ENCODE results near the gene PKNOX2.

Gene PKNOX2

DNA sequence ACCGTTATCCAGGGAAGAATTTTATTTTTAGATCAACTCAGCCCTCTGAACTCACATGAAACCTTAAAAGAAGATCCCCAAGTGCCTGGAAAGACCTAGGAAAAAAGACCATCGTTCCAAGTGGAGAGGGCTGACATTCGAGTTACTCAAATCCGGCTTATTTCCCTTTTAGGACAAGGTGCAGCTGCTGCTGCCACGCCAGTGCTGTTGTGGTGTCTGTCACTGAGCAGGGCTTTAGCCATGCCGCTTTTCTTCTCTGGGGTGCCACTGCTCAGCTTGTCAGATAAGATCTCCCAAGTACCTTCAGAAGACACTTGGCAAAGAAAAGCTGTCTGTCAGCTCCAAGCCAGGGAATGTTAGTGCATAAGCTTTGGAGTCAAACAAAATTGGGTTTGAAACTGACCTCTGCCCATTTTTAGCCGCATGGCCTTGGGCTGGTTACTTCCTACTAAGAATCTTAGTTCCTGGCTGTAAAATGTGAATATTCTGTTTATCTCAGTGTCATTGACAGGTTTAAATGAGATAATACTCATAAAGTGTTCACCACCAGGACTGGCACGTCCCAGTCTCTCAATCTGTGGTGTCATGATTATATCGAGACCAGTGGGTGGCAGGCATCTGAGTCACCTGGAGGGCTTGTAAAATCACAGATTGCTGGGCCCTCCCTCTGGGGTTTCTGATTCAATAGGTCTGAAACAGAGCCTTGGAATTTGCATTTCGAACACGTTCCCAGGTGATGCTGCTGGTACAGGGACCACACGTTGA is 117.5 kb downstream of the PKNOX2 start:
- DNase-seq (ENCODE audit: low read depth in 3 of 3, low spot score in 1 of 3) = no peak

- no peak for DNase-seq (ENCODE audit: low read depth in 3 of 3, low spot score in 1 of 3)
Measured at GRCh38 chr11:125282596-125282914, 118.0 kb downstream of the PKNOX2 start.

DNA sequence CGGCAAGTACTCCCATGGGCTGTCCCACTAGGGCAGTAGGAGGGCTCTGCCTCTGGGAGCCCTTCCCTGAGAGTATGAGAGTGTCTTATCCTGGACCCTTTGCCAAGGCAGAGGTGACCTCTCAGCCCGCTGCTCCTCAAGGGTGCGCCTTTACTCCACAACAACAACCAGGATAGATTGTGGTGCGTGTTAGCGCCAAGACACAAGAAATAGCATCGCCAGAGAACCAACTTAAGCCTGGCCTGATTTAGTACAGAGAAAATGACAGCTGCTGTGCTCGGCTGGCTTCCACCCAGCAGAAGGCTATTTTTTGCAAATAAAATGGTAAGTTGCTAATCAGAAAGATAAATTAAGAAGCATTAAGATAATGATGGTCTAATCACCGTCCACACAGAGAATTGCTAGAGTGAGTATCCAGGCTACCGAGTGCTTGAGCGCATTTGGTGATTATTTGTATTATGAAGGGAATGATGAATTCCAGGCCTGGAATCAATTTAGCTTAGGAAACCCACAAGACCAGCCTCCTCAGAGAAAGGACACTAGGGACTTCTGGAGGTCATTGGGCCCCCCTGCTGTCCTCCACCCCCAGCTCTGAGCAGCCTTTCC is 119.8 kb downstream of the PKNOX2 start:
- no peak for DNase-seq (ENCODE audit: low read depth in 3 of 3, low spot score in 1 of 3)

DNA sequence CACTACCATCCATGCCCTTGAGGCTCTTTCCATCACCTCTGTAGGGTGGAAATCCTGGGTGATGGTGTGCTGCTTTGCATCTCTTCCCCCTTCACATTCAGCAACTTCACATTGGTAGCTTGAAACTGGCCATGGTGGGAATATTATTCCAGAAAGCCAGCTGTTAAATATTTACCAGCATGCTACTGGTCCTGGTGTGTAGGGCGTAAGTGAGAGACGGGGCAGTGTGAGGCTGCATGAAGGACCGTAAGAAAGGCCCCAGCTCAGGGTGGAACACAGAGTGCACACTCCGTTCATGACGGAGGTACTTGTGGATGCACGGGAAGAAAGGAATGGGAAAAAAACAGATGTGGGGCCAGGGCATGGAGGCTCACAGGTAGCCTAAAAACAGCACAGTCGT is 121.3 kb downstream of the PKNOX2 start:
- no peak for DNase-seq (ENCODE audit: low read depth in 3 of 3, low spot score in 1 of 3)

- no peak for DNase-seq (ENCODE audit: low read depth in 3 of 3, low spot score in 1 of 3)
Measured at GRCh38 chr11:125286486-125286885, 121.9 kb downstream of the PKNOX2 start.

DNA sequence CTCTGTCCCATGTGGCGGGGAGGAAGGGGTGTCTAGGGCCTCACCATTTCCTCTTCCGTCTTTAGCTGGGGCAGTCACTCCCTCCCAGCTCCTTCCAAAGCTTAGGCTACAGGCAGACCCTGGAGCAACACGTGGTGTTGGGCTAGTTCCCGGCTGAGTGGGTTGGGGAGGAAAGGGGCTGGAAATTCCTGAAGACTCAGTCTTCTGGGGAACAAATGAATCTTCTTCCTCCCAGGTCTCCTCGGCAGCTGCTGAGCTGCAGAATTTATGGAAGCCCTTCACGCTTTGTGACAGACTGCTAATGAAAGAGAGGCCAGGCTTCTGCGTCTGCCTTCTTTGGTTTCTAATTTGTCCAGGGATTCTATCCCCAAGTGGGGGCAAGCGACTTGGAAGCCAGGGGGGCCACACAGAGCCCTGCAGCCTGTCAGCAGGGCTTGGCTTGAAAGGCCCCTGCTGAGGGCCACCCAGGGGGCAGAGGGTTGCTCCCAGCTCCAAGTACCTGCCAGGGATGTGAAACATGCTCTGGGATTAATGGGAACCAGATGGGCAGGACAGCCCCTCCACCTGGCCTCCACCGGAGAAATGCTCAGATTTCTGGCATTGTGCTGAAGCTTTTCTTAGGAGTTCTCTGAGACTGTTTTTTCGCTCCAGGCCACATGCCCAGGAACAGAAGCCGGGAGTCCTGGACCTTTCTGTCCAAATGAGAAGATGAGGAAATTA is 123.1 kb downstream of the PKNOX2 start:
- DNase-seq (ENCODE audit: low read depth in 3 of 3, low spot score in 1 of 3) = no peak

DNA sequence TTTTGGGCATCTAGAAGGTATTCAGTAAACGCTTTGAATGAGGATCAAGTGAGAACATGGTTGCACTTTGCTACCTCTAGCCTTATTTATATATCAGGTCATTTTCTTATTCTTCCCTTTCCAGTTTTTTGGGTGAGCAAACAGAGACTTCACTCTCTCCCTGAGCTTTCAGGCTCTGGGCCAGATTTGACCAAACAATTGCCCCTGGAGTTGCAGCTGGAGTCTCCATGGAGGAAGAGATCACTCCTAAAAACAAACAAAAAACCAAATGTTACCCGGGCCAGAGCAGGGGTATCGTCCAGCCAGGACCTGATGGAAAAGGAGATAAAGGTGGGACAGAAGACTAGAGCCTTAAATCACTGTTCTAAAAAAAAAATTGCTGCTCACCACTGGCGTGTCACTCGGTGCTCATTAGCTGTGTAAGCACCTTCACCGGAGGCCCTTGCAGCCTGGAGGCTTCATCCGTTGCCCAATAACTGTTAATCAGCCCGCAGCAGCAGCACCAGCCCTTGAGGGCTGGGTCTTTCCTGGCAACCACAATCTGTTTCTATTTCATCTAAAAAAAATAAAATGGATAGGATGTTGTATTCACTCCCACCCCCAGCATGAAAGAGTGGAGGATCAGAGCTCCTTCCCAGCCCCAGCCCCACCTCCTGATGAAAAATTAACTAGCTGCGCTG is 125.0 kb downstream of the PKNOX2 start:
- DNase-seq (ENCODE audit: low read depth in 3 of 3, low spot score in 1 of 3) = no peak

- no peak for DNase-seq (ENCODE audit: low read depth in 3 of 3, low spot score in 1 of 3)
Measured at GRCh38 chr11:125290263-125290662, 125.7 kb downstream of the PKNOX2 start.

DNA sequence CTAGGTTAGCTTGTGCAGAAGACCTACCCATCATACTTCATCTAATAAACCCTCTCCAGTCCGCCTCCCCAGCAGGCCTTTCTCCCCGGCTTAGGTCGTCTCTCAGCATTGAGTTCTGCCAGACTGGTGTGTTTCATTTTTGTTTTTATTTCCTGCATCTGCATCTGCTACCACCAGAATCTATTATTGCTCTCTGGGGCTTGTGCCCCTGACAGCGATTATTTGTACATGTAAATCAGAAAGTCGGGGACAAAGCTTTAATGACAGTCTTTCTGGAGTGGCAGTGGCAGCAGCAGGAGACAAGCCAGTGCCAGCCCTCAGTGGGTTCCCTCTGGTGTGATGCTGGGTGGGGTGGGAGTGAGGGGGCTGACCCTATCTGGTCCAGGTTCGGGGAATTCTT is 127.5 kb downstream of the PKNOX2 start:
- DNase-seq (ENCODE audit: low read depth in 3 of 3, low spot score in 1 of 3) = no peak

GRCh38 chr11:125293596-125293995 is 129.0 kb downstream of the PKNOX2 start:
- DNase-seq (ENCODE audit: low read depth in 3 of 3, low spot score in 1 of 3) = no peak

DNA sequence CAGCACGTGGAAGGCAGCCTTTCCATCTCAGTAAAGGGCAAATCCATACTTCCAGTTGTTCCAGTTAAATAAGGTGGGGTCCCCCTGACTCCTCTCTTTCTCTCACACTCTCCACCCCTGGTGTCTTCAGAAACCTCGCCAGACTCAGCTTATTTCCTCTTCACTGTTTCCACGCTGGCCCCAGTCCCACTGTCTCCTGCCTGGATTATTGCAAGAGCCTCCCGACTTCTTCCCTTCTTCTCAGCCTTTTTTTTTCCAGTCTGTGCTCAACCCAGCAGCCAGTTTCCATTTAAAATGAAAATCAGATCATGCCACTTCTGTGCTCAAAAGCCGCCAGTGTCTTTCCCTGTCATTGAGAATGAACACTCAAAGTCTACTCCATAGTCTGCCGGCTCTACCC is 131.4 kb downstream of the PKNOX2 start:
- DNase-seq (ENCODE audit: low read depth in 3 of 3, low spot score in 1 of 3) = no peak

DNA sequence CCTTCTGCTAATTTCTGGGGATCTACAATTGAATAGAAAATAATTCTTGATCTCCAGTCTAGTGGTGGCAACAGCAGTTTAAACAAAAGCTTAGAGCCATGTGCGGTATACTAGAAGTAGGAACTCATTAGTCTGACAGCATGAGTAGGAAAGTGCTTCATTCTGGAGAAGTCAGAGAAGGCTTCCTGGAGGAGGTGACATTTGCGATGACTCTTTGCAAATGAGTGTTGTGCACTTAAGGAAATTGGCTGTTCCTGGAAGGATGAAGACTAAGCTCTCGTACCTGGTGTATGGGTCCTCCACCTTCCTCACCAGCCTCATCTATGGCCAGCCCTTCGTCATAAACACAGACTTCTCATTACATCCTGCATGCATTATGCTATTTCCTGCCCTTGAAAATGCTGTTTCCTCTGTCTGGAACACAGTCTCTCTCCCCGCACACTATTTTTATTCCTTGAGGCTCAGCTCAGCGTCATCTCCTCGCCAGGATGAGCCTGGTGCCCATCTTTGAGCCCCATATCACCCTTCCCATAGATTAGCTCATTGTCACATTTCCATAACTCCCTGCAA is 132.9 kb downstream of the PKNOX2 start:
- no peak for DNase-seq (ENCODE audit: low read depth in 3 of 3, low spot score in 1 of 3)

- no peak for DNase-seq (ENCODE audit: low read depth in 3 of 3, low spot score in 1 of 3)
Measured at GRCh38 chr11:125299061-125299615, 134.6 kb downstream of the PKNOX2 start.

DNA sequence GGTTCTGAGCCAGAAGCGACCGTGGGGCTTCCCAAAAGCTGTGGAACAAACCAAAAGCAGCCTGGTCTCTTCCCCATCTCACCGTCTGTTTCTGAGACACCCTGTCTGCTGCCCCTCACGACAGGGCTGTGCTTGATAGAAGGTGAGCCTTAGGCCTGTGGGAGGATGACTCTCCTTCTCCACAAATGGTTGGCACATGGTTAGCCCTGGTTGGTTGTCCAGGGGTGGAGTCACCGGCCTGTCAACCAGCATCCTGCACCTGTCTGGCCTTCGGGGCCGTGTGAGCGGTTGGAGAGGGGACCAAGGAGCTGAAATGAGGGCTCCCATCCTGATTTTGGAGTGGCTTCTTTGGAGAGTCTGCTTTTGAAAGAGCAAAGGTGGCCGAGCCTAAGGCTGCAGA is 135.3 kb downstream of the PKNOX2 start:
- no peak for DNase-seq (ENCODE audit: low read depth in 3 of 3, low spot score in 1 of 3)

DNA sequence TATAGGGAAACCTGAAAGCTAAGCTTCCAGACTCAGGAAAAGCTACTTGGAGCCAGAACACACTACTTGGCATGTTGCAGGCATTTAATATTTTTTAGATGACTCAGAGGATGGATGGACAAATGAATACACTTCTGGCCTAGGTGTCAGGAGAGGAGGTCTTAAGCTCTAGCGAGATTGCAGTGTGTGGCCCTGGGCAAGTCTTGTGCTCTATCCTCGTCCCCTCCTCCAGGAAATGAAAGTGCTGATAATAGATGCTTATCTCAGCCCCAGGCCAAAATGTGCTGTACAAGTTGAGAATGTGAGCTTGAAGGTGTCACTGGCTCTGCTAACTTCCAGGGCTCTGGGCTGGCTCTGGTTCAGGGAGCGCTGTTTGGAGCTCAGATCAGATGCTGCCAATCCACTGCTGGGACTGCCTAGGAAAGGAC is 136.3 kb downstream of the PKNOX2 start:
- no peak for DNase-seq (ENCODE audit: low read depth in 3 of 3, low spot score in 1 of 3)

DNA sequence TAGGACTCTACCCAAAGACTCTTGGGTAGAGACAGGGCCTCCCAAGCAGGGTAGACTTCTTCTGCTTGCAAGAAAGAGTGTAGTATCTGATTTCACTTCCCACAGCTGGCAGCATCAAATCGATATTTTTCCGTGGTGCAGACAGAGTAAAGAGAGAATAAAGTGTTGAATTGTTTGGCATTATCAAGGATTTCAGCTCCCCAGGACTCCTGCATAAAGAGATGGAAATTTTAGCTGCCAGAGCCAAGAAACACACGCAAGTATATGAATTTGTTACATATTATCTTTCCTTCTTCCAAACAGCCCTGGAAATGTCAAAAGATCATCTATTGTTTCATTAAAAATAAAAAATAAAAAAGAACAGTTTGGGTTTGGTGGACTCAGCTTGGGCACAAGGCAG is 136.8 kb downstream of the PKNOX2 start:
- DNase-seq (ENCODE audit: low read depth in 3 of 3, low spot score in 1 of 3) = no peak

DNA sequence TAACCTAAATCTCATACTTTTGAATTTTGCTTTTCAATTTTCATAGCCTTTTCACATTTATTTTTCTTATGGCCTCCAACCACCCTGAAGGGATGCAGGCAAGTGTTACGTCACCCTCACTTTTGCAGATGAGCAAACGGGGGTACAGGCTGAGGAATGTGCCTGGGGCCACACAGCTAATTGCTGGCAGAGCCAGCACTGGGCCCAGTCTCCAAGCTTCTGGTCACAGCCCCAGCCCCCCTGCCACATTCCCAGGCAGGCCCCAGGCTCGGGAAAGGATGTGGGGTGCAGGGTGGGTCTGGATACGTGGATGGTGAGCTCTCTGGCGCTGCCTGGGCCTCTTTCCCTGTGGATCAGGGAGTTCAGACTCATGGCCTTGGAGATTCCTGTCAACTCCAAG is 138.6 kb downstream of the PKNOX2 start:
- DNase-seq (ENCODE audit: low read depth in 3 of 3, low spot score in 1 of 3) = no peak

DNA sequence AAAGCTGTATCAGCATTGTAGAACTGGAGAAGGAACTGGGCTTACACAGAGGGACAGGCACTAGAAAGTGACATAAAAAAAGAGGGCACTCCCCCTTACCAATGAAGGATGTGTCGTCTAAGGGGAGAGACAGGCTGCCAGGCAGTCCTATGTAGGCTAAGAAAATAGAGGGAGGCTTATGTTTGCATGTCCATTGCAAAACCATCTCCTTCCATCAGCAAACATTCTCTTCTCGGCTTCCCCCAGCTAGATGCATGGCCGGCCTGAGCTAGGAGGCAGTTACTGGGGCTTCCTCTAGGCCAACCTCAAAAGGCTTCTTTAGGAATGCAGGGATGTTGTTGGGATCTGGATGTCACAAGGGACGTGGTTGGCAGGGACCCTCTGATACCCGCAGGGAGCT is 139.1 kb downstream of the PKNOX2 start:
- no peak for DNase-seq (ENCODE audit: low read depth in 3 of 3, low spot score in 1 of 3)

GRCh38 chr11:125304136-125304535 is 139.6 kb downstream of the PKNOX2 start:
- DNase-seq (ENCODE audit: low read depth in 3 of 3, low spot score in 1 of 3) = no peak

DNA sequence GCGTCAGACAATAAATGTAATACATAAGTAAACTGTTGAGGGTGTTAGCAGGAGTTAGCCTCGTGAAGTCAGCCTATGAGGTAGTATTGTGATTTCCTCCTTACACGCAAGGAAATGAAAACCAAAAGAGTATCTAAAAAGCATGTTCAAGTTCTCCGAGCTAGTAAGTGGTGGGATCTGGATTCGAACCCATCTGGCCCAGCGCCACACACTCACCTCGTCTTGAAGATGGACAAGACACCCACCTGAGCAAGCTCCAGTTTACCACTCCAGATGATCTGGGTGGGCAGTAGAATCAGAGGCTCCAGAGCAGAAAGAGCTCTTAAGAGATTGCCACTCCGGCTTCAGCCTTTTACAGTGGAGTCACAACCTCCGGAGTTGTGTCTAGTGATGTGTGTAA is 140.3 kb downstream of the PKNOX2 start:
- no peak for DNase-seq (ENCODE audit: low read depth in 3 of 3, low spot score in 1 of 3)

- no peak for DNase-seq (ENCODE audit: low read depth in 3 of 3, low spot score in 1 of 3)
Measured at GRCh38 chr11:125305345-125305744, 140.8 kb downstream of the PKNOX2 start.

Data from stimulated activated CD4-positive, alpha-beta T cell treated with anti-CD3 and anti-CD28 coated beads, TNF-alpha, amount 100 ng/mL, for 1 hour (primary cell).